Caco-2 (cell line): ENCODE results near the gene LRRC74B. TPM values are rescaled to one million over a fixed set of nuclear protein-coding genes. Genes with fewer than 3 reads are reported as not detected.
A peak's percentile ranks its signal among the peaks of the same experiment; 100 is the strongest.

ENCODE experiments used
- Bru-seq: library from RNA; stranded (reverse); fragments of 400-500 nt; gene quantifications from one replicate; lab custom pipeline; 2021; lab: Mats Ljungman, UMichigan
- BruChase-seq, 2 experiments: library from RNA; stranded (reverse); fragments of 400-500 nt; gene quantifications; one replicate each; lab custom pipeline; 2021; lab: Mats Ljungman, UMichigan
- BruUV-seq: library from RNA; stranded (reverse); fragments of 400-500 nt; replicated peaks from 2 replicates; lab custom pipeline; 2021; lab: Mats Ljungman, UMichigan
- CTCF ChIA-PET: fragments of 300-600 bp; sonication (Branson Sonifier 250); formaldehyde crosslinking; loops from one replicate; lab custom pipeline; 2022; ENCODE audit warnings: antibody characterized with exemption; lab: Charles Lee
- POLR2A ChIA-PET: fragments of 300-600 bp; sonication (Branson Sonifier 250); formaldehyde crosslinking; loops from one replicate; lab custom pipeline; 2022; ENCODE audit warnings: antibody characterized with exemption; lab: Charles Lee
- DNase-seq, 2 experiments: peaks; one replicate each; pipeline versions ENCODE4 v3.0.0 to v3.0.0-alpha.2; 2020 to 2022
- H3K27me3 ChIP-seq: replicated peaks from 2 replicates; pipeline ENCODE4 v1.6.0; 2011; ENCODE audit warnings: low read length; ENCODE audit not compliant: control insufficient read depth, insufficient read depth
- H3K36me3 ChIP-seq: 2 replicates; pipeline ENCODE4 v1.5.1; 2011; ENCODE audit warnings: low read length; ENCODE audit not compliant: control insufficient read depth, insufficient read depth
- H3K4me1 ChIP-seq: fragments of 250-450 bp; sonication (Bioruptor Pico); 2 replicates; pipeline ENCODE4 v1.5.1; 2020; ENCODE audit warnings: mild to moderate bottlenecking
- H3K4me3 ChIP-seq: 2 replicates; pipeline ENCODE4 v1.5.1; 2011; ENCODE audit warnings: low read depth, mild to moderate bottlenecking, control low read depth, low read length
- H3K9me3 ChIP-seq: fragments of 250-450 bp; sonication (Bioruptor Pico); 2 replicates; pipeline ENCODE4 v1.5.1; 2020; ENCODE audit warnings: mild to moderate bottlenecking, moderate library complexity
- H3K27ac Mint-ChIP-seq: one replicate; pipeline ENCODE4 v1.8.0; 2022; ENCODE audit warnings: mixed read lengths; ENCODE audit not compliant: unreplicated experiment
- H3K27me3 Mint-ChIP-seq: one replicate; pipeline ENCODE4 v1.8.0; 2022; ENCODE audit warnings: mixed read lengths; ENCODE audit not compliant: insufficient read depth, unreplicated experiment
- H3K36me3 Mint-ChIP-seq: one replicate; pipeline ENCODE4 v1.8.0; 2022; ENCODE audit warnings: mild to moderate bottlenecking, mixed read lengths; ENCODE audit not compliant: insufficient read depth, unreplicated experiment
- H3K4me1 Mint-ChIP-seq: one replicate; pipeline ENCODE4 v1.8.0; 2022; ENCODE audit warnings: low read depth, mixed read lengths; ENCODE audit not compliant: unreplicated experiment
- H3K4me3 Mint-ChIP-seq: one replicate; pipeline ENCODE4 v1.8.0; 2022; ENCODE audit warnings: mild to moderate bottlenecking, moderate library complexity, mixed read lengths; ENCODE audit not compliant: unreplicated experiment
- H3K9me3 Mint-ChIP-seq: one replicate; pipeline ENCODE4 v1.8.0; 2022; ENCODE audit warnings: mixed read lengths; ENCODE audit not compliant: unreplicated experiment
- CTCF ChIP-seq, 2 experiments: fragments of 200-600 bp in 1 of 2; IDR thresholded peaks; 1 replicate in 1 of 2; 2 replicates in 1 of 2; pipeline versions ENCODE4 v1.5.1 to v1.8.0; 2011 to 2022; ENCODE audit warnings: antibody characterized with exemption in 1 of 2, control low read depth in 1 of 2, inconsistent platforms in 1 of 2, low read depth in 1 of 2, low read length in 1 of 2, mild to moderate bottlenecking in 1 of 2, moderate library complexity in 1 of 2; ENCODE audit not compliant: insufficient read depth in 1 of 2, severe bottlenecking in 1 of 2, unreplicated experiment in 1 of 2
- intact Hi-C: fragments of 100-400 bp; cut with micrococcal nuclease; formaldehyde crosslinking; loops from one replicate; pipeline ENCODE4 v1.10.0; 2022; ENCODE audit not compliant: unreplicated experiment
- long read RNA-seq: library from polyadenylated mRNA; stranded (forward); transcript quantifications from one replicate; pipeline ENCODE4 v2.0.0, GENCODE V29; 2022
- total RNA-seq: library from RNA; stranded (reverse); gene quantifications from 2 replicates; pipeline ENCODE4 v1.2.3, GENCODE V29; 2022

LRRC74B gene
- total RNA-seq (not detected in 2 replicates), Bru-seq, nascent RNA (not detected), BruChase-seq, experiment 1, labeled RNA remaining after a 2-hour chase (percentile 6 among the genes with signal in this experiment), BruChase-seq, experiment 2, labeled RNA remaining after a 6-hour chase (not detected)
- long read RNA-seq: 0 reads

GRCh38 chr22:21045585-21046294, at the start of gene LRRC74B:
TSS of gene LRRC74B (plus strand) at chr22:21045946. CDS start at chr22:21045987, 41 bp downstream.
- intact Hi-C loops: no loop called here
- Histone ChIP-seq H3K9me3 (no peaks in the 10 kb centered on the region), H3K4me3 (peak within 1 kb of the TSS; percentile 35), H3K4me1 (peaks cover 7% of the 10 kb centered on the region; the same call in 1 of the 2 replicates), H3K36me3 (no peaks in the 10 kb centered on the region), H3K27me3 (no peaks in the 10 kb centered on the region)
- POLR2A ChIA-PET: no interaction called here
- Mint-ChIP-seq H3K4me3 (peak within 1 kb of the TSS; percentile 95), H3K27me3 (no peaks in the 10 kb centered on the region), H3K27ac (peak within 1 kb of the TSS; percentile 98), H3K9me3 (no peaks in the 10 kb centered on the region), H3K36me3 (peaks cover 11% of the 10 kb centered on the region), H3K4me1 (peaks cover 22% of the 10 kb centered on the region)
- TF ChIP-seq CTCF (IDR thresholded peaks at IDR 0.05; ENCODE audit: insufficient read depth in 1 of 2, low read depth in 1 of 2, low read length in 1 of 2, severe bottlenecking in 1 of 2, unreplicated experiment in 1 of 2): no peak
- CTCF ChIA-PET: no interaction called here
- peak; percentile 90 to 95 for DNase-seq
- BruUV-seq: no TSS peak

- H3K27me3 Mint-ChIP-seq: no peaks in the 10 kb centered on the region
- H3K27me3 ChIP-seq: no peaks in the 10 kb centered on the region
- DNase-seq: no peak
- ChIA-PET CTCF (no interaction called here), POLR2A (no interaction called here)
- intact Hi-C loops: no loop called here
- H3K4me3 ChIP-seq: no peak overlapping the region
- H3K27ac Mint-ChIP-seq: no peak overlapping the region
- no peaks in the 10 kb centered on the region for H3K9me3 ChIP-seq
- TF ChIP-seq CTCF (IDR thresholded peaks at IDR 0.05; ENCODE audit: insufficient read depth in 1 of 2, low read depth in 1 of 2, low read length in 1 of 2, severe bottlenecking in 1 of 2, unreplicated experiment in 1 of 2): no peak
- no peaks in the 10 kb centered on the region for H3K9me3 Mint-ChIP-seq
- H3K4me1 ChIP-seq: peaks cover 9% of the 10 kb centered on the region
- no peaks in the 10 kb centered on the region; the same call in none of the 2 replicates for H3K36me3 ChIP-seq
- no peaks in the 10 kb centered on the region for H3K4me1 Mint-ChIP-seq
- no TSS peak for BruUV-seq
- peaks cover 49% of the 10 kb centered on the region for H3K36me3 Mint-ChIP-seq
- no peak overlapping the region for H3K4me3 Mint-ChIP-seq
Measured at GRCh38 chr22:20996031-20996410, 49.7 kb upstream of the LRRC74B start.

GRCh38 chr22:20996598-20997535, 48.9 kb upstream of the LRRC74B start:
- Mint-ChIP-seq H3K27me3 (no peaks in the 10 kb centered on the region), H3K27ac (no peak overlapping the region), H3K4me1 (no peaks in the 10 kb centered on the region), H3K4me3 (no peak overlapping the region), H3K36me3 (peaks cover 57% of the 10 kb centered on the region), H3K9me3 (no peaks in the 10 kb centered on the region)
- Histone ChIP-seq H3K4me1 (peaks cover 9% of the 10 kb centered on the region), H3K36me3 (no peaks in the 10 kb centered on the region; the same call in none of the 2 replicates), H3K27me3 (no peaks in the 10 kb centered on the region), H3K9me3 (no peaks in the 10 kb centered on the region), H3K4me3 (no peak overlapping the region)
- DNase-seq: no peak
- ChIA-PET POLR2A (no interaction called here), CTCF (no interaction called here)
- no TSS peak for BruUV-seq
- TF ChIP-seq CTCF (IDR thresholded peaks at IDR 0.05; ENCODE audit: insufficient read depth in 1 of 2, low read depth in 1 of 2, low read length in 1 of 2, severe bottlenecking in 1 of 2, unreplicated experiment in 1 of 2): no peak
- intact Hi-C loops: no loop called here
